Measurements from ENCODE around the gene WTAP.

The WTAP gene

DNA sequence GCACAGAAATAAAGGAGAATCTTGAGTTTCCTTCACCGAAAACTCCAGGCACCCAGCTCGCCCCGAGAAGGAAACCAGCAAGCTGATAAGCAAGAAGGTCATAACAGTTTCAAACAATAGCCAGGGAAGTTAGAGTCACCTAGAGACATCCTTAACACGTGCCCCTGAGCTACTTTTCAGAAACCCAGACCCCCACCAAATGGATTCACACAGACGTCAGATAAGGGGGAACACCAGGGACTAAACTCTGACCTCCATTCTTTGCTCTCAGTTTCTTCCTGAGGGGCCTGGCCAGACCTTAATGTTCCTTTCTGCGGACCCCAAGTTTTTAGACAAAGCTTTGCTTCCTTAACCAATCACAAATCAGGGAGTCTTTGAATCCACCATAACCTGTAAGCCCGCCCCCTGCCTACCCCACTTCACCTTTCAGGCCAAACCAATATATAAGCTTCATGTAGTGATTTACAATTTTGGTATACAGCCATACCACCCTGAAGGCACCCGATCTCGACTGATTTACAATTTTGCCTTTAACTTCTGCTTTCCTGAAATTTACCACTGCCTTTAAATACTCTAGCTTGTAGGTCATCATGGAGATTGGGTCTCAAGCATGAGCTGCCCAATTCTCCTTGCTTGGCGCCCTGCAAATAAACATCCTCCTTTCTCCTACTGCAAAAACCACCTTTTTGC lies 46.0 kb upstream of the WTAP start:
- Histone ChIP-seq H3K27me3 (replicated peaks in 2 of 5; ENCODE audit: control insufficient read depth in 4 of 5, insufficient read depth in 5 of 5, low read length in 4 of 5) (no peaks in the 10 kb centered on the region), H3K36me3 (ENCODE audit: control insufficient read depth in 4 of 4, insufficient read depth in 4 of 4, low read length in 3 of 4) (peaks cover 13 to 58% (median 42%) of the 10 kb centered on the region in 4 experiments), H3K4me1 (ENCODE audit: control extremely low read depth in 1 of 4, control insufficient read depth in 4 of 4, insufficient read depth in 4 of 4, low read length in 3 of 4) (peaks cover 3 to 45% (median 20%) of the 10 kb centered on the region in 4 experiments), H3K27ac (ENCODE audit: insufficient read depth in 1 of 2, low read depth in 1 of 2, low read length in 2 of 2, poor library complexity in 1 of 2, severe bottlenecking in 2 of 2) (peak overlapping the region; percentile 15 to 51), H3K4me3 (ENCODE audit: control insufficient read depth in 1 of 7, extremely low read depth in 1 of 7, insufficient read depth in 4 of 7, low read depth in 2 of 7, low read length in 6 of 7) (peak overlapping the region in 2 of 7 experiments; percentile 11 to 20), H3K9me3 (ENCODE audit: control extremely low read depth in 1 of 5, control insufficient read depth in 4 of 5, insufficient read depth in 2 of 5, low read depth in 1 of 5, low read length in 4 of 5) (no peaks in the 10 kb centered on the region)
- 27% methylated on average over 10 of the region's 10 CpGs for WGBS (ENCODE audit: insufficient coverage)
- CTCF ChIA-PET, result interaction anchor here (0.7 to 4.1 kb wide), 7 partner anchors 9 to 166 kb away, joined by 3 to 28 read pairs (median 3); partner anchors contain the start of gene SOD2
- POLR2A ChIA-PET, result interaction anchor here (0.5 to 0.8 kb wide), 3 partner anchors 10 to 45 kb away, joined by 3 read pairs; no protein-coding TSS in a partner anchor
- peak in 2 of 3 donors; percentile 61 to 72 for DNase-seq

- ChIA-PET CTCF (interaction anchor here (1.1 to 4.1 kb wide), 5 partner anchors 8 to 49 kb away, joined by 3 to 28 read pairs (median 7); no protein-coding TSS in a partner anchor), POLR2A (interaction anchor here (0.6 to 0.8 kb wide), 2 partner anchors 9 to 12 kb away, joined by 3 read pairs; no protein-coding TSS in a partner anchor)
- Histone ChIP-seq H3K4me3 (ENCODE audit: control insufficient read depth in 1 of 7, extremely low read depth in 1 of 7, insufficient read depth in 4 of 7, low read depth in 2 of 7, low read length in 6 of 7) (no peak overlapping the region), H3K27me3 (replicated peaks in 2 of 5; ENCODE audit: control insufficient read depth in 4 of 5, insufficient read depth in 5 of 5, low read length in 4 of 5) (no peaks in the 10 kb centered on the region), H3K36me3 (ENCODE audit: control insufficient read depth in 4 of 4, insufficient read depth in 4 of 4, low read length in 3 of 4) (peaks cover 13 to 58% (median 37%) of the 10 kb centered on the region in 4 experiments), H3K9me3 (ENCODE audit: control extremely low read depth in 1 of 5, control insufficient read depth in 4 of 5, insufficient read depth in 2 of 5, low read depth in 1 of 5, low read length in 4 of 5) (no peaks in the 10 kb centered on the region), H3K4me1 (ENCODE audit: control extremely low read depth in 1 of 4, control insufficient read depth in 4 of 4, insufficient read depth in 4 of 4, low read length in 3 of 4) (peaks cover 3 to 55% (median 28%) of the 10 kb centered on the region in 4 experiments), H3K27ac (ENCODE audit: insufficient read depth in 1 of 2, low read depth in 1 of 2, low read length in 2 of 2, poor library complexity in 1 of 2, severe bottlenecking in 2 of 2) (no peak overlapping the region)
- WGBS (ENCODE audit: insufficient coverage), result 42% methylated on average over 3 of the region's 3 CpGs
- no peak for DNase-seq
Observed at GRCh38 chr6:159682295-159682694, 45.0 kb upstream of the WTAP start.

GRCh38 chr6:159682810-159683209 lies 44.5 kb upstream of the WTAP start:
- H3K4me3 ChIP-seq (ENCODE audit: control insufficient read depth in 1 of 7, extremely low read depth in 1 of 7, insufficient read depth in 4 of 7, low read depth in 2 of 7, low read length in 6 of 7), result no peak overlapping the region
- DNase-seq, result no peak
- WGBS (ENCODE audit: insufficient coverage), result 83% methylated on average over 1 of the region's 1 CpG
- H3K36me3 ChIP-seq (ENCODE audit: control insufficient read depth in 4 of 4, insufficient read depth in 4 of 4, low read length in 3 of 4), result peaks cover 13 to 57% (median 33%) of the 10 kb centered on the region in 4 experiments
- H3K9me3 ChIP-seq (ENCODE audit: control extremely low read depth in 1 of 5, control insufficient read depth in 4 of 5, insufficient read depth in 2 of 5, low read depth in 1 of 5, low read length in 4 of 5), result no peaks in the 10 kb centered on the region
- H3K27me3 ChIP-seq (replicated peaks in 2 of 5; ENCODE audit: control insufficient read depth in 4 of 5, insufficient read depth in 5 of 5, low read length in 4 of 5), result no peaks in the 10 kb centered on the region
- ChIA-PET CTCF (interaction anchor here (0.7 to 4.1 kb wide), 7 partner anchors 8 to 579 kb away, joined by 3 to 28 read pairs (median 6); no protein-coding TSS in a partner anchor), POLR2A (interaction anchor here (0.6 kb wide), 1 partner anchor 9 kb away, joined by 3 read pairs; no protein-coding TSS in a partner anchor)
- peak overlapping the region in 1 of 2 experiments; percentile 34 for H3K27ac ChIP-seq (ENCODE audit: insufficient read depth in 1 of 2, low read depth in 1 of 2, low read length in 2 of 2, poor library complexity in 1 of 2, severe bottlenecking in 2 of 2)
- peaks cover 3 to 59% (median 30%) of the 10 kb centered on the region in 4 experiments for H3K4me1 ChIP-seq (ENCODE audit: control extremely low read depth in 1 of 4, control insufficient read depth in 4 of 4, insufficient read depth in 4 of 4, low read length in 3 of 4)

DNA sequence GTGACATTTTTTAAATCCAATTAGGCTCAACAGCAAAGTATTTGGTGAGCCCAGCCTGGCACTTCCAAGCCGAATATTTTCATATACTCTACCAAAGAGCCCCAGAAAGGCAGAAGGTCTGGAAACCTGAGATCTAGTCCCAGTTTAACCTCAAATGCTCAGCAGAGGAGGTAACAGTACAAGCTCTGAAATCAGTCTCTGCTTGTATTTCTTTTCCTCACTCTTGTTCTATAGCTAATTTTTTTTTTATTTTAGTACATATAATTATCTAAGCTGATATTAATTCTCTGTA lies 43.3 kb upstream of the WTAP start:
- WGBS (ENCODE audit: insufficient coverage), result 100% methylated on average over 1 of the region's 1 CpG

DNA sequence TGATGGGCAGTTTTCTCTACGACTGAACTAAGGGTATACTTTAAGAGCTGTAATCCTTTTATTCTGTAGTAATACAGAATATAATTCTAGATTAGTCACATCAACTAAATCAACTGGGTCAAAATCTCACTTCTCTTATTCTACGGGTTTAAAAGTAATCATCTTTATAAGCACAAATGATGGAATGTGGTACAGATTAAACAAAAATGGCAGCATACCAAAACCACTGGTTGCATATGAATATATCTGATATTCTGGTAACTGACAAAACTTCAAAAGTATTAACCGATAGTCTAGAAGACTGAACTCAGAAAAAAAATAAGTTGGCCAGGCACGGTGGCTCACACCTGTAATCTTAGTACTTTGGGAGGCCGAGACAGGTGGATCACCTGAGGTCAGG lies 41.3 kb upstream of the WTAP start:
- DNase-seq, result no peak
- peaks cover 8 to 77% (median 32%) of the 10 kb centered on the region in 4 experiments for H3K4me1 ChIP-seq (ENCODE audit: control extremely low read depth in 1 of 4, control insufficient read depth in 4 of 4, insufficient read depth in 4 of 4, low read length in 3 of 4)
- H3K9me3 ChIP-seq (ENCODE audit: control extremely low read depth in 1 of 5, control insufficient read depth in 4 of 5, insufficient read depth in 2 of 5, low read depth in 1 of 5, low read length in 4 of 5), result no peaks in the 10 kb centered on the region
- H3K4me3 ChIP-seq (ENCODE audit: control insufficient read depth in 1 of 7, extremely low read depth in 1 of 7, insufficient read depth in 4 of 7, low read depth in 2 of 7, low read length in 6 of 7), result peak overlapping the region in 1 of 7 experiments; percentile 30
- no peaks in the 10 kb centered on the region for H3K27me3 ChIP-seq (replicated peaks in 2 of 5; ENCODE audit: control insufficient read depth in 4 of 5, insufficient read depth in 5 of 5, low read length in 4 of 5)
- WGBS (ENCODE audit: insufficient coverage), result 33% methylated on average over 2 of the region's 5 CpGs
- CTCF ChIA-PET, result interaction anchor here (0.7 to 2.2 kb wide), 3 partner anchors 31 to 167 kb away, joined by 3 to 8 read pairs (median 3); no protein-coding TSS in a partner anchor
- peaks cover 15 to 51% (median 34%) of the 10 kb centered on the region in 4 experiments for H3K36me3 ChIP-seq (ENCODE audit: control insufficient read depth in 4 of 4, insufficient read depth in 4 of 4, low read length in 3 of 4)
- H3K27ac ChIP-seq (ENCODE audit: insufficient read depth in 1 of 2, low read depth in 1 of 2, low read length in 2 of 2, poor library complexity in 1 of 2, severe bottlenecking in 2 of 2), result peak overlapping the region; percentile 6 to 55
- POLR2A ChIA-PET, result interaction anchor here (1.1 kb wide), 1 partner anchor 105 kb away, joined by 3 read pairs; the partner anchor contains the start of gene MRPL18

More for the DNA sequence above, 43.3 kb upstream of the WTAP start:
- Histone ChIP-seq H3K27ac (ENCODE audit: insufficient read depth in 1 of 2, low read depth in 1 of 2, low read length in 2 of 2, poor library complexity in 1 of 2, severe bottlenecking in 2 of 2) (no peak overlapping the region), H3K9me3 (ENCODE audit: control extremely low read depth in 1 of 5, control insufficient read depth in 4 of 5, insufficient read depth in 2 of 5, low read depth in 1 of 5, low read length in 4 of 5) (no peaks in the 10 kb centered on the region), H3K4me1 (ENCODE audit: control extremely low read depth in 1 of 4, control insufficient read depth in 4 of 4, insufficient read depth in 4 of 4, low read length in 3 of 4) (peaks cover 3 to 70% (median 35%) of the 10 kb centered on the region in 4 experiments), H3K4me3 (ENCODE audit: control insufficient read depth in 1 of 7, extremely low read depth in 1 of 7, insufficient read depth in 4 of 7, low read depth in 2 of 7, low read length in 6 of 7) (no peak overlapping the region), H3K36me3 (ENCODE audit: control insufficient read depth in 4 of 4, insufficient read depth in 4 of 4, low read length in 3 of 4) (peaks cover 12 to 60% (median 32%) of the 10 kb centered on the region in 4 experiments), H3K27me3 (replicated peaks in 2 of 5; ENCODE audit: control insufficient read depth in 4 of 5, insufficient read depth in 5 of 5, low read length in 4 of 5) (no peaks in the 10 kb centered on the region)
- DNase-seq, result no peak
- POLR2A ChIA-PET, result no interaction called here
- CTCF ChIA-PET, result interaction anchor here (1.0 to 2.4 kb wide), 3 partner anchors 13 to 54 kb away, joined by 3 to 7 read pairs (median 6); no protein-coding TSS in a partner anchor

DNA sequence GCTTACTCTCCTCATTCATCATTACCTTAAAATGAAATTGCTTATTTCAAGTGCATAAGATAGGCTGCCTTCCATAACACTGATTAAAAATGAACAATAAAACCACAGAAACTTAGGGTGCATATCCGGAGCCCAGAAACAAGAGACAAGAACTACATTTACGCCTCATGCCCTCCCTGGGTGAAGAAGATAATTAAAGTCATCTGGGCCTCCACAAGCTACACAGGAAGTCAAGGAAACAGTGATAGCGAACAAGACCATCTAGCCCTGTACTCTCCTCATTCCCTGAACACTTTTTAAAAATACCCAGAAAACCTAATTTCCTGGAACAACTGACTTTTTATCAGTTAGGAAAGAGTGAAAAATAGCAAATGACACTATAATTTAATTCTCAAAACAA lies 40.6 kb upstream of the WTAP start:
- ChIA-PET CTCF (interaction anchor here (0.7 to 2.5 kb wide), 3 partner anchors 31 to 166 kb away, joined by 3 to 8 read pairs (median 7); no protein-coding TSS in a partner anchor), POLR2A (interaction anchor here (1.1 kb wide), 1 partner anchor 104 kb away, joined by 3 read pairs; the partner anchor contains the start of gene MRPL18)
- H3K4me1 ChIP-seq (ENCODE audit: control extremely low read depth in 1 of 4, control insufficient read depth in 4 of 4, insufficient read depth in 4 of 4, low read length in 3 of 4), result peaks cover 12 to 75% (median 30%) of the 10 kb centered on the region in 4 experiments
- H3K36me3 ChIP-seq (ENCODE audit: control insufficient read depth in 4 of 4, insufficient read depth in 4 of 4, low read length in 3 of 4), result peaks cover 15 to 47% (median 32%) of the 10 kb centered on the region in 4 experiments
- WGBS (ENCODE audit: insufficient coverage), result 0% methylated on average over 1 of the region's 3 CpGs
- H3K27ac ChIP-seq (ENCODE audit: insufficient read depth in 1 of 2, low read depth in 1 of 2, low read length in 2 of 2, poor library complexity in 1 of 2, severe bottlenecking in 2 of 2), result peak overlapping the region; percentile 6 to 54
- peak overlapping the region in 3 of 7 experiments; percentile 17 to 30 (median 26) for H3K4me3 ChIP-seq (ENCODE audit: control insufficient read depth in 1 of 7, extremely low read depth in 1 of 7, insufficient read depth in 4 of 7, low read depth in 2 of 7, low read length in 6 of 7)
- no peaks in the 10 kb centered on the region for H3K9me3 ChIP-seq (ENCODE audit: control extremely low read depth in 1 of 5, control insufficient read depth in 4 of 5, insufficient read depth in 2 of 5, low read depth in 1 of 5, low read length in 4 of 5)
- DNase-seq, result peak; percentile 74 to 87 (median 75)
- H3K27me3 ChIP-seq (replicated peaks in 2 of 5; ENCODE audit: control insufficient read depth in 4 of 5, insufficient read depth in 5 of 5, low read length in 4 of 5), result no peaks in the 10 kb centered on the region

All from common myeloid progenitor, CD34-positive (primary cell).